ENCODE results near the gene ARHGAP32. TPM values are rescaled to one million over a fixed set of nuclear protein-coding genes. Genes with fewer than 3 reads are reported as not detected.

ARHGAP32 gene
- total and polyA plus RNA-seq, 4 experiments from 2014 or later: 0.18 to 9.6 (median 3.9) TPM

GRCh38 chr11:128939591-128939990 lies 252.5 kb downstream of the ARHGAP32 start:
- intact Hi-C loops (cut with micrococcal nuclease): no loop called here
- ChIA-PET POLR2A (ENCODE audit: partially characterized antibody) (no interaction called here), CTCF (ENCODE audit: partially characterized antibody) (no interaction called here)
- H3K9me3 Mint-ChIP-seq: no peaks in the 10 kb centered on the region
- H3K36me3 Mint-ChIP-seq: no peaks in the 10 kb centered on the region
- peaks cover 5 to 6% of the 10 kb centered on the region in 2 donors for H3K27me3 Mint-ChIP-seq
- H3K4me1 Mint-ChIP-seq: no peaks in the 10 kb centered on the region
- no peak overlapping the region for H3K4me3 Mint-ChIP-seq
- no peak overlapping the region for H3K4me3 ChIP-seq (ENCODE audit: low read length in 2 of 2)
- H3K27me3 ChIP-seq (ENCODE audit: insufficient read depth, low read length): no peaks in the 10 kb centered on the region
- DNase-seq: no peak
- no peaks in the 10 kb centered on the region for H3K4me1 ChIP-seq (ENCODE audit: insufficient read depth, low read length)
- no peaks in the 10 kb centered on the region for H3K9me3 ChIP-seq (ENCODE audit: control insufficient read depth in 1 of 2, low read length in 2 of 2)
- H3K27ac Mint-ChIP-seq: no peak overlapping the region
- H3K27ac ChIP-seq (ENCODE audit: low read depth, low read length): no peak overlapping the region
- no peaks in the 10 kb centered on the region for H3K36me3 ChIP-seq (ENCODE audit: insufficient read depth, low read length)

GRCh38 chr11:128938156-128938885 lies 253.8 kb downstream of the ARHGAP32 start:
- ChIA-PET CTCF (ENCODE audit: partially characterized antibody) (no interaction called here), POLR2A (ENCODE audit: partially characterized antibody) (no interaction called here)
- H3K4me3 ChIP-seq (ENCODE audit: low read length in 2 of 2): no peak overlapping the region
- Mint-ChIP-seq H3K4me3 (no peak overlapping the region), H3K36me3 (no peaks in the 10 kb centered on the region), H3K27ac (no peak overlapping the region), H3K4me1 (no peaks in the 10 kb centered on the region), H3K9me3 (peaks cover 0 to 3% (median 0%) of the 10 kb centered on the region in 8 donors), H3K27me3 (peaks cover 1 to 8% of the 10 kb centered on the region in 2 donors)
- no peak overlapping the region for H3K27ac ChIP-seq (ENCODE audit: low read depth, low read length)
- H3K27me3 ChIP-seq (ENCODE audit: insufficient read depth, low read length): no peaks in the 10 kb centered on the region
- intact Hi-C loops (cut with micrococcal nuclease): no loop called here
- no peaks in the 10 kb centered on the region for H3K36me3 ChIP-seq (ENCODE audit: insufficient read depth, low read length)
- H3K9me3 ChIP-seq (ENCODE audit: control insufficient read depth in 1 of 2, low read length in 2 of 2): no peaks in the 10 kb centered on the region
- H3K4me1 ChIP-seq (ENCODE audit: insufficient read depth, low read length): no peaks in the 10 kb centered on the region
- no peak for DNase-seq

DNA sequence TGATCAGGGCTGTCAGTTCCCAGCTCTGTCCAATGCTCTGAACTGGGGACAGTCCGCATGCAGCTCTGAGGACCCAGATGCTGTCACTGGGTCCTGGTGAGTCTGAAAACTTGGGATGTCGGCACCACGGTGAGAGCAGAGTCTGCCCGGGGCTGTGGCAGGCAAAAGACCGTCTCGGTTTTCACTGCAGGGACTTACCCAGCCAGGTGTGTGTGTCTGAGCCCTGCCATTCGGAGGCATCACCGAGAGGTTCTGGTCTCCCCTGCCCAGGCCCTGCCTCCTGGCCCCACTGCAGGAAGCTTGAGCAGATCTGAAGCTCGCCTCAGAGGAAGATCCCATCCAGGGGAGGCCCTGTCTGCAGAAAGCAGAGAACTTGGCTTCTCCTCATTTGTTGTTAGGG lies 254.6 kb downstream of the ARHGAP32 start:
- H3K9me3 Mint-ChIP-seq: peaks cover 0 to 3% (median 0%) of the 10 kb centered on the region in 8 donors
- no peaks in the 10 kb centered on the region for H3K36me3 Mint-ChIP-seq
- no peaks in the 10 kb centered on the region for H3K27me3 ChIP-seq (ENCODE audit: insufficient read depth, low read length)
- intact Hi-C loops (cut with micrococcal nuclease): no loop called here
- no peak overlapping the region for H3K4me3 Mint-ChIP-seq
- H3K4me1 Mint-ChIP-seq: no peaks in the 10 kb centered on the region
- ChIA-PET CTCF (ENCODE audit: partially characterized antibody) (interaction anchor here (1.2 kb wide), 1 partner anchor 52 kb away, joined by 3 read pairs; no protein-coding TSS in a partner anchor), POLR2A (ENCODE audit: partially characterized antibody) (no interaction called here)
- DNase-seq: no peak
- no peak overlapping the region for H3K27ac Mint-ChIP-seq
- H3K27me3 Mint-ChIP-seq: peaks cover 0 to 8% of the 10 kb centered on the region in 2 donors
- no peaks in the 10 kb centered on the region for H3K36me3 ChIP-seq (ENCODE audit: insufficient read depth, low read length)
- H3K4me3 ChIP-seq (ENCODE audit: low read length in 2 of 2): no peak overlapping the region
- H3K27ac ChIP-seq (ENCODE audit: low read depth, low read length): no peak overlapping the region
- no peaks in the 10 kb centered on the region for H3K4me1 ChIP-seq (ENCODE audit: insufficient read depth, low read length)
- H3K9me3 ChIP-seq (ENCODE audit: control insufficient read depth in 1 of 2, low read length in 2 of 2): no peaks in the 10 kb centered on the region

- Mint-ChIP-seq H3K9me3 (peaks cover 0 to 3% (median 0%) of the 10 kb centered on the region in 8 donors), H3K27me3 (peaks cover 0 to 3% of the 10 kb centered on the region in 2 donors), H3K4me1 (no peaks in the 10 kb centered on the region), H3K27ac (no peak overlapping the region), H3K36me3 (no peaks in the 10 kb centered on the region), H3K4me3 (no peak overlapping the region)
- H3K4me1 ChIP-seq (ENCODE audit: insufficient read depth, low read length): no peaks in the 10 kb centered on the region
- ChIA-PET POLR2A (ENCODE audit: partially characterized antibody) (no interaction called here), CTCF (ENCODE audit: partially characterized antibody) (interaction anchor here (1.2 kb wide), 1 partner anchor 51 kb away, joined by 3 read pairs; no protein-coding TSS in a partner anchor)
- no peaks in the 10 kb centered on the region for H3K9me3 ChIP-seq (ENCODE audit: control insufficient read depth in 1 of 2, low read length in 2 of 2)
- H3K27ac ChIP-seq (ENCODE audit: low read depth, low read length): no peak overlapping the region
- H3K4me3 ChIP-seq (ENCODE audit: low read length in 2 of 2): no peak overlapping the region
- no peaks in the 10 kb centered on the region for H3K36me3 ChIP-seq (ENCODE audit: insufficient read depth, low read length)
- intact Hi-C loops (cut with micrococcal nuclease): no loop called here
- no peak for DNase-seq
- no peaks in the 10 kb centered on the region for H3K27me3 ChIP-seq (ENCODE audit: insufficient read depth, low read length)
These were observed 255.4 kb downstream of the ARHGAP32 start for GRCh38 chr11:128936606-128937251.

DNA sequence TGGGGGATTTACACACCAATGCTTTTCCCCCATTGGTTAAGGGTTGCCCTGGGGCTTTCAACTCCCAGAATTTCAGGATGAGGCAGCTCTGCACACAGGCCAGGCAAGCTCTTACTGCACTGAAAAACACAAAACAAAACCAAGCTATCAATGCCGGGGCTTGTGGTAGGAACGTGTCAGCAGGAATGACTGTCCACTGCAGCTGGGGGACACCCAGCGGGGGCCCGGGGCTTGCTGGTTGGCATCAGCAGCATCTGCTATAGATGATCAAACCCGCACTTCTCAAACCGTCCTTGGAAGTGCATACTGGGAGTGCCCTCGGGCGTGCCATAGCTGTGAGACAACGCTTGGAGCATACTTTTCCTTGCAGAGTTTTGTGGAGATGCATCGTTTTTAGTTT lies 257.2 kb downstream of the ARHGAP32 start:
- Histone ChIP-seq H3K9me3 (ENCODE audit: control insufficient read depth in 1 of 2, low read length in 2 of 2) (no peaks in the 10 kb centered on the region), H3K4me1 (ENCODE audit: insufficient read depth, low read length) (no peaks in the 10 kb centered on the region), H3K27me3 (ENCODE audit: insufficient read depth, low read length) (no peaks in the 10 kb centered on the region), H3K27ac (ENCODE audit: low read depth, low read length) (no peak overlapping the region), H3K4me3 (ENCODE audit: low read length in 2 of 2) (no peak overlapping the region), H3K36me3 (ENCODE audit: insufficient read depth, low read length) (no peaks in the 10 kb centered on the region)
- ChIA-PET POLR2A (ENCODE audit: partially characterized antibody) (no interaction called here), CTCF (ENCODE audit: partially characterized antibody) (interaction anchor here (1.3 kb wide), 1 partner anchor 24 kb away, joined by 3 read pairs; no protein-coding TSS in a partner anchor)
- Mint-ChIP-seq H3K27ac (no peak overlapping the region), H3K36me3 (no peaks in the 10 kb centered on the region), H3K27me3 (peaks cover 0 to 3% of the 10 kb centered on the region in 2 donors), H3K9me3 (peaks cover 0 to 3% (median 0%) of the 10 kb centered on the region in 8 donors), H3K4me3 (no peak overlapping the region), H3K4me1 (no peaks in the 10 kb centered on the region)
- no peak for DNase-seq
- intact Hi-C loops (cut with micrococcal nuclease): no loop called here

GRCh38 chr11:128934351-128934750 lies 257.8 kb downstream of the ARHGAP32 start:
- intact Hi-C loops (cut with micrococcal nuclease): no loop called here
- Histone ChIP-seq H3K27ac (ENCODE audit: low read depth, low read length) (no peak overlapping the region), H3K4me3 (ENCODE audit: low read length in 2 of 2) (no peak overlapping the region), H3K36me3 (ENCODE audit: insufficient read depth, low read length) (no peaks in the 10 kb centered on the region), H3K27me3 (ENCODE audit: insufficient read depth, low read length) (no peaks in the 10 kb centered on the region), H3K4me1 (ENCODE audit: insufficient read depth, low read length) (no peaks in the 10 kb centered on the region), H3K9me3 (ENCODE audit: control insufficient read depth in 1 of 2, low read length in 2 of 2) (no peaks in the 10 kb centered on the region)
- H3K9me3 Mint-ChIP-seq: peaks cover 0 to 3% (median 0%) of the 10 kb centered on the region in 8 donors
- H3K36me3 Mint-ChIP-seq: no peaks in the 10 kb centered on the region
- CTCF ChIA-PET (ENCODE audit: partially characterized antibody): interaction anchor here (0.8 kb wide), 1 partner anchor 28 kb away, joined by 3 read pairs; no protein-coding TSS in a partner anchor
- DNase-seq: no peak
- H3K27me3 Mint-ChIP-seq: peaks cover 0 to 3% of the 10 kb centered on the region in 2 donors
- H3K27ac Mint-ChIP-seq: peak overlapping the region in 1 of 7 donors; percentile 36
- H3K4me3 Mint-ChIP-seq: no peak overlapping the region
- POLR2A ChIA-PET (ENCODE audit: partially characterized antibody): no interaction called here
- peaks cover 0 to 2% (median under 1%) of the 10 kb centered on the region in 4 donors for H3K4me1 Mint-ChIP-seq

DNA sequence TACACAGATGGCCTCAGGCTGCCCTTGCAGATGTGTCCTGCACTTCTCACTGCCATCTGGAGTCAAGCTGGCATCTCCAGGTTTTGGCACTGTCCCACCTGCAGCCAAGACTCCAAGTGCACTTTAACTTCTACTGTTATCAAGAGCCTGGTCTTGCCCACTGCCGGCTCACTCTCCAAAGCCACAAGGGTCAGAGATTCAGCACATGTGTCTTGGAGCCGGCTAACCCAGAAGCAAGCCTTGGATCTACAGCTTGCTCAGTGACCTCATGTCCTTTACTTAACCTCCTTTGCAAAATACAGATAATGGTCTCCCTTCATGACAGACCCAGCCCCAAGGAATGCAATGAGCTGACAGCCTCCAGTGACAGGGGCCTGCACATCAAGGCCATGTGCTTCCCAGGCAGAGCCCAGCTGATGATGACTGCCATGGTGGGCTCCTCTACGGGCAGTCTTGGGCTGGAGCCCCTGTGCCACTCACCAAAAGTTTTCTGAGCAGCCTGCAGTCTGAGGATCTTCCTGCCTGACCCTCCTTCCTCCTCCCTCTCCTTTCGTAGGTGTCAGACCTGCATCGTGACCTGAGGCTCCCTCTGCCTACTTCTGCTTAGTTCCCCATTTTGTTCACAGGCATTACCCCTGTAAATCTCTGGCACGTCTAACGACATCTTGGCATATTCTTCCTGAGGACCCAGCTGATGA lies 258.5 kb downstream of the ARHGAP32 start:
- POLR2A ChIA-PET (ENCODE audit: partially characterized antibody): no interaction called here
- intact Hi-C loops (cut with micrococcal nuclease): no loop called here
- peaks cover 1 to 3% of the 10 kb centered on the region in 2 donors for H3K27me3 Mint-ChIP-seq
- H3K9me3 Mint-ChIP-seq: peaks cover 0 to 3% (median 0%) of the 10 kb centered on the region in 8 donors
- H3K36me3 Mint-ChIP-seq: no peaks in the 10 kb centered on the region
- Histone ChIP-seq H3K27me3 (ENCODE audit: insufficient read depth, low read length) (no peaks in the 10 kb centered on the region), H3K9me3 (ENCODE audit: control insufficient read depth in 1 of 2, low read length in 2 of 2) (no peaks in the 10 kb centered on the region), H3K36me3 (ENCODE audit: insufficient read depth, low read length) (no peaks in the 10 kb centered on the region), H3K27ac (ENCODE audit: low read depth, low read length) (no peak overlapping the region), H3K4me3 (ENCODE audit: low read length in 2 of 2) (no peak overlapping the region), H3K4me1 (ENCODE audit: insufficient read depth, low read length) (no peaks in the 10 kb centered on the region)
- H3K4me3 Mint-ChIP-seq: no peak overlapping the region
- peaks cover under 1 to 4% (median 2%) of the 10 kb centered on the region in 4 donors for H3K4me1 Mint-ChIP-seq
- no peak for DNase-seq
- no peak overlapping the region for H3K27ac Mint-ChIP-seq
- CTCF ChIA-PET (ENCODE audit: partially characterized antibody): interaction anchor here (0.6 to 0.8 kb wide), 3 partner anchors 28 to 1383 kb away, joined by 3 read pairs; no protein-coding TSS in a partner anchor

Measured in CD4-positive, alpha-beta memory T cell (primary cell).